Activated naive CD8-positive, alpha-beta T cell treated with anti-CD3 and anti-CD28 coated beads, Interleukin-2, amount 10 ng/mL, durations not matched to agents 7 days and 5 days (primary cell): ENCODE measurements around the gene COL8A2. TPM values are rescaled to one million over a fixed set of nuclear protein-coding genes. Genes with fewer than 3 reads are reported as not detected.
A peak's percentile ranks its signal among the peaks of the same experiment; 100 is the strongest.

Experiments
- ATAC-seq: fragments of 150-1000 bp; cut with Tn5 transposase; one replicate; pipeline ENCODE4 v1.10.0; 2021; ENCODE audit warnings: low read depth, moderate library complexity
- POLR2A ChIA-PET: fragments of 350-600 bp; sonication (Branson Sonifier 250); formaldehyde crosslinking; loops from one replicate; lab custom pipeline; 2021; ENCODE audit warnings: antibody characterized with exemption; lab: Charles Lee
- DNase-seq: peaks from one replicate; pipeline ENCODE4 v3.0.0; 2021
- H3K27ac Mint-ChIP-seq: one replicate; pipeline ENCODE4 v1.8.0; 2022; ENCODE audit warnings: mild to moderate bottlenecking, mixed read lengths
- H3K27me3 Mint-ChIP-seq: one replicate; pipeline ENCODE4 v1.8.0; 2022; ENCODE audit warnings: mild to moderate bottlenecking, moderate library complexity, mixed read lengths
- H3K36me3 Mint-ChIP-seq: one replicate; pipeline ENCODE4 v1.8.0; 2021; ENCODE audit warnings: mild to moderate bottlenecking, mixed read lengths
- H3K4me1 Mint-ChIP-seq: one replicate; pipeline ENCODE4 v1.8.0; 2021; ENCODE audit warnings: mixed read lengths
- H3K4me3 Mint-ChIP-seq: one replicate; pipeline ENCODE4 v1.8.0; 2022; ENCODE audit warnings: mild to moderate bottlenecking, moderate library complexity, mixed read lengths
- H3K9me3 Mint-ChIP-seq: one replicate; pipeline ENCODE4 v1.8.0; 2021; ENCODE audit warnings: mixed read lengths
- total RNA-seq, 2 experiments: library from RNA; stranded (reverse); gene quantifications; one replicate each; pipeline ENCODE4 v1.2.3, GENCODE V29; 2021

The COL8A2 gene
- under 1 TPM; 0.17 to 0.19 TPM for total RNA-seq

- peak within 1 kb of the TSS; percentile 0 for H3K27ac Mint-ChIP-seq
- peaks cover 8% of the 10 kb centered on the region for H3K4me1 Mint-ChIP-seq
- H3K9me3 Mint-ChIP-seq = no peaks in the 10 kb centered on the region
- no peaks in the 10 kb centered on the region for H3K36me3 Mint-ChIP-seq
- peak within 1 kb of the TSS; percentile 37 for H3K4me3 Mint-ChIP-seq
- H3K27me3 Mint-ChIP-seq = peaks cover 34% of the 10 kb centered on the region
- ATAC-seq (peak; percentile 44), DNase-seq (no peak)
- POLR2A ChIA-PET = no interaction called here
Observed at GRCh38 chr1:36125129-36125991, at the start of gene COL8A2. Gene COL8A2 (minus strand): TSS chr1:36125222. CDS start chr1:36100242, 24,980 bp downstream.

- peaks cover 4% of the 10 kb centered on the region for H3K4me1 Mint-ChIP-seq
- no peak overlapping the region for H3K4me3 Mint-ChIP-seq
- POLR2A ChIA-PET = interaction anchor here (0.6 kb wide), 1 partner anchor 402 kb away, joined by 4 read pairs; no protein-coding TSS in a partner anchor
- no peaks in the 10 kb centered on the region for H3K9me3 Mint-ChIP-seq
- H3K27me3 Mint-ChIP-seq = no peaks in the 10 kb centered on the region
- H3K27ac Mint-ChIP-seq = no peak overlapping the region
- no peak for ATAC-seq
- peaks cover 17% of the 10 kb centered on the region for H3K36me3 Mint-ChIP-seq
- no peak for DNase-seq
Observed at GRCh38 chr1:36174713-36175112, 49.7 kb upstream of the COL8A2 start.

GRCh38 chr1:36172983-36173382 lies 48.0 kb upstream of the COL8A2 start:
- POLR2A ChIA-PET = no interaction called here
- peaks cover 7% of the 10 kb centered on the region for H3K4me1 Mint-ChIP-seq
- no peak for ATAC-seq
- no peaks in the 10 kb centered on the region for H3K9me3 Mint-ChIP-seq
- H3K27me3 Mint-ChIP-seq = no peaks in the 10 kb centered on the region
- H3K27ac Mint-ChIP-seq = no peak overlapping the region
- H3K36me3 Mint-ChIP-seq = peaks cover 15% of the 10 kb centered on the region
- H3K4me3 Mint-ChIP-seq = no peak overlapping the region
- DNase-seq = no peak

- DNase-seq = no peak
- POLR2A ChIA-PET = no interaction called here
- H3K27ac Mint-ChIP-seq = no peak overlapping the region
- H3K9me3 Mint-ChIP-seq = no peaks in the 10 kb centered on the region
- H3K36me3 Mint-ChIP-seq = peaks cover 16% of the 10 kb centered on the region
- no peak for ATAC-seq
- no peak overlapping the region for H3K4me3 Mint-ChIP-seq
- no peaks in the 10 kb centered on the region for H3K27me3 Mint-ChIP-seq
- H3K4me1 Mint-ChIP-seq = peaks cover 7% of the 10 kb centered on the region
Observed at GRCh38 chr1:36172017-36172747, 47.2 kb upstream of the COL8A2 start.

- Mint-ChIP-seq H3K36me3 (peaks cover 22% of the 10 kb centered on the region), H3K27me3 (no peaks in the 10 kb centered on the region), H3K27ac (peak overlapping the region; percentile 19), H3K9me3 (no peaks in the 10 kb centered on the region), H3K4me1 (peaks cover 15% of the 10 kb centered on the region), H3K4me3 (no peak overlapping the region)
- POLR2A ChIA-PET = interaction anchor here (0.7 to 1.7 kb wide), 3 partner anchors 9 to 17 kb away, joined by 3 to 5 read pairs (median 4); no protein-coding TSS in a partner anchor
- DNase-seq = no peak
- no peak for ATAC-seq
Observed at GRCh38 chr1:36170643-36171412, 45.8 kb upstream of the COL8A2 start.

- Mint-ChIP-seq H3K4me1 (peaks cover 22% of the 10 kb centered on the region), H3K4me3 (no peak overlapping the region), H3K27me3 (no peaks in the 10 kb centered on the region), H3K36me3 (peaks cover 20% of the 10 kb centered on the region), H3K9me3 (no peaks in the 10 kb centered on the region), H3K27ac (no peak overlapping the region)
- ATAC-seq (no peak), DNase-seq (no peak)
- POLR2A ChIA-PET = interaction anchor here (1.3 to 1.7 kb wide), 2 partner anchors 11 to 12 kb away, joined by 4 to 7 read pairs; partner anchors contain the start of gene MAP7D1
Observed at GRCh38 chr1:36168514-36168913, 43.5 kb upstream of the COL8A2 start.

- no peaks in the 10 kb centered on the region for H3K9me3 Mint-ChIP-seq
- peak overlapping the region; percentile 33 for H3K27ac Mint-ChIP-seq
- DNase-seq (no peak), ATAC-seq (no peak)
- no peaks in the 10 kb centered on the region for H3K27me3 Mint-ChIP-seq
- peaks cover 16% of the 10 kb centered on the region for H3K36me3 Mint-ChIP-seq
- H3K4me3 Mint-ChIP-seq = no peak overlapping the region
- peaks cover 34% of the 10 kb centered on the region for H3K4me1 Mint-ChIP-seq
- POLR2A ChIA-PET = no interaction called here
Observed at GRCh38 chr1:36166938-36167905, 42.2 kb upstream of the COL8A2 start.

- POLR2A ChIA-PET = interaction anchor here (2.3 kb wide), 1 partner anchor 10 kb away, joined by 8 read pairs; the partner anchor contains the start of gene MAP7D1
- Mint-ChIP-seq H3K27ac (peak overlapping the region; percentile 55), H3K4me3 (no peak overlapping the region)
Observed at GRCh38 chr1:36166136-36166535, 41.1 kb upstream of the COL8A2 start.

GRCh38 chr1:36165145-36165544 lies 40.1 kb upstream of the COL8A2 start:
- ATAC-seq = no peak
- Mint-ChIP-seq H3K36me3 (peaks cover 22% of the 10 kb centered on the region), H3K9me3 (no peaks in the 10 kb centered on the region), H3K27ac (no peak overlapping the region), H3K4me3 (no peak overlapping the region), H3K4me1 (peaks cover 50% of the 10 kb centered on the region), H3K27me3 (no peaks in the 10 kb centered on the region)
- no peak for DNase-seq
- POLR2A ChIA-PET = interaction anchor here (2.3 kb wide), 1 partner anchor 9 kb away, joined by 8 read pairs; the partner anchor contains the start of gene MAP7D1

More at GRCh38 chr1:36166136-36166535, 41.1 kb upstream of the COL8A2 start:
- DNase-seq (no peak), ATAC-seq (no peak)
- H3K27me3 Mint-ChIP-seq = no peaks in the 10 kb centered on the region
- peaks cover 44% of the 10 kb centered on the region for H3K4me1 Mint-ChIP-seq
- peaks cover 22% of the 10 kb centered on the region for H3K36me3 Mint-ChIP-seq
- no peaks in the 10 kb centered on the region for H3K9me3 Mint-ChIP-seq

GRCh38 chr1:36164361-36164760 lies 39.3 kb upstream of the COL8A2 start:
- DNase-seq (no peak), ATAC-seq (no peak)
- Mint-ChIP-seq H3K4me3 (no peak overlapping the region), H3K27me3 (no peaks in the 10 kb centered on the region), H3K9me3 (no peaks in the 10 kb centered on the region), H3K27ac (peak overlapping the region; percentile 46), H3K36me3 (peaks cover 24% of the 10 kb centered on the region), H3K4me1 (peaks cover 57% of the 10 kb centered on the region)
- POLR2A ChIA-PET = interaction anchor here (0.7 to 5.5 kb wide), 3 partner anchors 8 to 19 kb away, joined by 4 to 98 read pairs (median 8); partner anchors contain the start of genes MAP7D1 and TRAPPC3

GRCh38 chr1:36163426-36163825 lies 38.4 kb upstream of the COL8A2 start:
- Mint-ChIP-seq H3K4me1 (peaks cover 63% of the 10 kb centered on the region), H3K27ac (no peak overlapping the region), H3K9me3 (no peaks in the 10 kb centered on the region), H3K4me3 (no peak overlapping the region), H3K36me3 (peaks cover 28% of the 10 kb centered on the region), H3K27me3 (no peaks in the 10 kb centered on the region)
- DNase-seq (no peak), ATAC-seq (no peak)
- POLR2A ChIA-PET = interaction anchor here (0.6 to 5.5 kb wide), 7 partner anchors 8 to 60 kb away, joined by 3 to 98 read pairs (median 4); partner anchors contain the start of genes MAP7D1 and TRAPPC3
